HepG2 (cell line): ENCODE data around the gene MAPK8IP1. TPM values are rescaled to one million over a fixed set of nuclear protein-coding genes. Genes with fewer than 3 reads are reported as not detected.

ENCODE experiments used
- CHCHD3 ChIP-seq: sonication (generic); formaldehyde crosslinking; IDR thresholded peaks from 2 replicates; pipeline ENCODE4 v1.8.0; 2022; ENCODE audit warnings: mild to moderate bottlenecking, missing genetic modification reagents, moderate library complexity
- EED ChIP-seq: sonication (generic); formaldehyde crosslinking; IDR thresholded peaks from 2 replicates; pipeline ENCODE4 v1.5.0; 2020; ENCODE audit warnings: mild to moderate bottlenecking, missing genetic modification reagents
- ETS1 ChIP-seq: sonication (generic); formaldehyde crosslinking; IDR thresholded peaks from 2 replicates; pipeline ENCODE4 v1.4.0; 2020; ENCODE audit warnings: missing genetic modification reagents
- FIP1L1 ChIP-seq: fragments of 200-400 bp; formaldehyde crosslinking; IDR thresholded peaks from 2 replicates; pipeline ENCODE4 v1.6.1; 2018; ENCODE audit warnings: low read depth, mild to moderate bottlenecking, low read length, moderate library complexity, borderline replicate concordance; ENCODE audit not compliant: insufficient read depth
- FOXA3 ChIP-seq: IDR thresholded peaks from 2 replicates; pipeline ENCODE4 v1.6.1; 2016; ENCODE audit warnings: missing genetic modification reagents, missing compliant biosample characterization
- HCFC1 ChIP-seq: fragments of 150-350 bp; IDR thresholded peaks from 2 replicates; pipeline ENCODE4 v1.6.1; 2014; ENCODE audit warnings: low read depth, low read length
- ISL2 ChIP-seq: sonication (generic); formaldehyde crosslinking; IDR thresholded peaks from 2 replicates; pipeline ENCODE4 v1.5.0; 2020; ENCODE audit warnings: missing genetic modification reagents
- KAT8 ChIP-seq: IDR thresholded peaks from 2 replicates; pipeline ENCODE4 v1.6.1; 2016; ENCODE audit warnings: missing genetic modification reagents, missing compliant biosample characterization
- NFATC3 ChIP-seq: sonication (generic); formaldehyde crosslinking; IDR thresholded peaks from 2 replicates; pipeline ENCODE4 v1.5.1; 2020; ENCODE audit warnings: mild to moderate bottlenecking, missing genetic modification reagents
- NFKB2 ChIP-seq: sonication (generic); formaldehyde crosslinking; IDR thresholded peaks from 2 replicates; pipeline ENCODE4 v1.4.0; 2020; ENCODE audit warnings: missing genetic modification reagents, borderline replicate concordance
- NPAS2 ChIP-seq: sonication (generic); formaldehyde crosslinking; IDR thresholded peaks from 2 replicates; pipeline ENCODE4 v1.8.0; 2022; ENCODE audit warnings: mild to moderate bottlenecking, missing genetic modification reagents, borderline replicate concordance
- U2AF1 ChIP-seq: fragments of 200-400 bp; formaldehyde crosslinking; optimal IDR thresholded peaks from 2 replicates; pipeline ENCODE3; 2017; ENCODE audit warnings: mild to moderate bottlenecking, low read depth, low read length
- ZBTB3 ChIP-seq: sonication (generic); formaldehyde crosslinking; IDR thresholded peaks from 2 replicates; pipeline ENCODE4 v1.4.0; 2020; ENCODE audit warnings: low read depth, mild to moderate bottlenecking, moderate library complexity, missing genetic modification reagents, borderline replicate concordance
- ZNF318 ChIP-seq: sonication (generic); formaldehyde crosslinking; IDR thresholded peaks from 2 replicates; pipeline ENCODE4 v1.4.0; 2020; ENCODE audit warnings: mild to moderate bottlenecking, missing genetic modification reagents
- ZNF414 ChIP-seq: sonication (generic); formaldehyde crosslinking; IDR thresholded peaks from 2 replicates; pipeline ENCODE4 v1.5.0; 2020; ENCODE audit warnings: missing genetic modification reagents
- ZNF431 ChIP-seq: sonication (generic); formaldehyde crosslinking; IDR thresholded peaks from 2 replicates; pipeline ENCODE4 v1.9.0; 2022; ENCODE audit warnings: missing genetic modification reagents, low read depth, mild to moderate bottlenecking, borderline replicate concordance
- ZNF513 ChIP-seq: sonication (generic); formaldehyde crosslinking; conservative IDR thresholded peaks from 2 replicates; pipeline ENCODE4 v1.5.0; 2020; ENCODE audit warnings: missing genetic modification reagents
- ZNF580 ChIP-seq: IDR thresholded peaks from 2 replicates; pipeline ENCODE4 v1.6.1; 2016; ENCODE audit warnings: low read depth, borderline replicate concordance
- ZNF749 ChIP-seq: sonication (generic); formaldehyde crosslinking; IDR thresholded peaks from 2 replicates; pipeline ENCODE4 v1.8.0; 2022; ENCODE audit warnings: mild to moderate bottlenecking, missing genetic modification reagents, moderate library complexity, borderline replicate concordance
- polyA plus RNA-seq, 8 experiments: library from polyadenylated mRNA; depleted of rRNA in 3 of 8; stranded (reverse) in 7 of 8; unstranded in 1 of 8; fragments of >200 nt; fragmentation: Illumina TruSeq in 4 of 8; extraction: Trizol in 4 of 8; gene quantifications; 2 replicates each; pipeline versions ENCODE4 v1.2.1 to v1.2.3, GENCODE V29; 2011 to 2016; ENCODE audit warnings: low read depth in 4 of 8, missing spikeins in 1 of 8, mixed read lengths in 1 of 8; ENCODE audit not compliant: insufficient read depth in 1 of 8
- total RNA-seq, 5 experiments: library from RNA; depleted of rRNA; stranded (reverse); fragments of >200 nt; fragmentation: Illumina TruSeq; extraction: Trizol; gene quantifications; 2 replicates each; pipeline ENCODE4 v1.2.3, GENCODE V29; 2016; ENCODE audit warnings: low read depth in 1 of 5

The MAPK8IP1 gene
- total and polyA plus RNA-seq, 2 of the 13 experiments (the other 11 are each of a cell fraction or from before 2014, with no cell fraction given): 2.2 to 4.2 TPM

- TF ChIP-seq HCFC1 (no peak), U2AF1 (no peak), ZNF749 (CRISPR knock-in tag) (no peak), CHCHD3 (no peak), NFATC3 (CRISPR knock-in tag) (no peak), ZNF580 (CRISPR knock-in tag) (no peak), KAT8 (CRISPR knock-in tag) (peak; percentile 8; the same call in 1 of the 2 replicates), ZNF318 (CRISPR knock-in tag) (no peak), FOXA3 (CRISPR knock-in tag) (0 out of 2 replicates have a peak, but pooled peaks have one; percentile 31), ZNF414 (no peak), ISL2 (CRISPR knock-in tag) (no peak; the same call in 1 of the 2 replicates), EED (CRISPR knock-in tag) (no peak), ZBTB3 (CRISPR knock-in tag) (no peak), NFKB2 (no peak), ETS1 (no peak), FIP1L1 (no peak), ZNF431 (CRISPR knock-in tag) (no peak), ZNF513 (CRISPR knock-in tag) (no peak), NPAS2 (CRISPR knock-in tag) (no peak)
Measured at GRCh38 chr11:45848654-45849081, 36.8 kb upstream of the MAPK8IP1 start (continued).
